ENCODE data around the gene SATB2.

DNA sequence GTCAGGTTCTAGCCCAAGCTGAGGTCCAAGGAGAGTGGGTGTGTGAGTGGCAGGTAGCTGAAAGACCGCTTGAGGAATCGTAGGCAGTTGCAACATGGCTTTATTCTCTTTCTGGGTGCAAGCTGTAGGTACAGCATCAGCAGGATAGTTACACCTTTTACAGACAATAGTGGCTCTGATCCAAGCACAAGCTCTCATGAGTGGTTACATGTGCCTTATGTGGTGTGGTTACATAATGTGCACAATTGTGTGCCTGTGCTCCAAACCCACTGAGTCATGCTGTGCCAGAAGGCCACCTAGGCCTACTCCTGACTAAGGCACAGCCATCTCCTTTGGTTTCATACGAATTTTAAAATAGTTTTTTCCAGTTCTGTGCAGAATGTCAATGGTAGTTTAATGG lies 227.6 kb downstream of the SATB2 start:
- TF ChIP-seq, protein P1, sequence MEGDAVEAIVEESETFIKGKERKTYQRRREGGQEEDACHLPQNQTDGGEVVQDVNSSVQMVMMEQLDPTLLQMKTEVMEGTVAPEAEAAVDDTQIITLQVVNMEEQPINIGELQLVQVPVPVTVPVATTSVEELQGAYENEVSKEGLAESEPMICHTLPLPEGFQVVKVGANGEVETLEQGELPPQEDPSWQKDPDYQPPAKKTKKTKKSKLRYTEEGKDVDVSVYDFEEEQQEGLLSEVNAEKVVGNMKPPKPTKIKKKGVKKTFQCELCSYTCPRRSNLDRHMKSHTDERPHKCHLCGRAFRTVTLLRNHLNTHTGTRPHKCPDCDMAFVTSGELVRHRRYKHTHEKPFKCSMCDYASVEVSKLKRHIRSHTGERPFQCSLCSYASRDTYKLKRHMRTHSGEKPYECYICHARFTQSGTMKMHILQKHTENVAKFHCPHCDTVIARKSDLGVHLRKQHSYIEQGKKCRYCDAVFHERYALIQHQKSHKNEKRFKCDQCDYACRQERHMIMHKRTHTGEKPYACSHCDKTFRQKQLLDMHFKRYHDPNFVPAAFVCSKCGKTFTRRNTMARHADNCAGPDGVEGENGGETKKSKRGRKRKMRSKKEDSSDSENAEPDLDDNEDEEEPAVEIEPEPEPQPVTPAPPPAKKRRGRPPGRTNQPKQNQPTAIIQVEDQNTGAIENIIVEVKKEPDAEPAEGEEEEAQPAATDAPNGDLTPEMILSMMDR (IDR thresholded peaks at IDR 0.05): no peak
- no peak for TF ChIP-seq POLR2A (IDR thresholded peaks at IDR 0.05)
